HepG2 (cell line): ENCODE data around the gene RPS10. TPM values are rescaled to one million over a fixed set of nuclear protein-coding genes. Genes with fewer than 3 reads are reported as not detected.

Experiments used
- ATAC-seq: fragments of 200-7000 bp; cut with Tn5 transposase; 3 replicates; pipeline ENCODE4 v1.9.1; 2020; ENCODE audit warnings: mild to moderate bottlenecking, moderate library complexity
- BruUV-seq: library from RNA; stranded (reverse); fragments of 400-500 nt; replicated peaks from 2 replicates; lab custom pipeline; 2021; lab: Mats Ljungman, UMichigan
- CTCF ChIA-PET: fragments of 300-600 bp; formaldehyde crosslinking; extraction: SDS; loops from one replicate; lab custom pipeline; 2021; ENCODE audit warnings: low total read pairs, inconsistent platforms, low intra/inter-chr PET ratio; lab: Yijun Ruan, JAX
- POLR2A ChIA-PET: fragments of 350-600 bp; sonication (Branson Sonifier 250); formaldehyde crosslinking; loops from one replicate; lab custom pipeline; 2020; ENCODE audit warnings: antibody characterized with exemption, inconsistent platforms; lab: Yijun Ruan, JAX
- DNase-seq: peaks from one replicate; pipeline ENCODE4 v3.0.0-alpha.2; 2015; ENCODE audit warnings: low spot score
- FAIRE-seq: peaks from 3 replicates; lab custom pipeline; 2011; peaks lifted over from hg19 to GRCh38; lab: Jason Lieb, UNC
- H2AFZ ChIP-seq: one replicate; pipeline ENCODE4 v1.6.1; 2011; ENCODE audit warnings: low read length, inconsistent platforms
- H3K27ac ChIP-seq: fragments of 300-600 bp; 3 replicates; pipeline ENCODE4 v1.8.0; 2011; ENCODE audit warnings: mixed run types, mild to moderate bottlenecking, mixed read lengths, low read length, inconsistent platforms; ENCODE audit not compliant: insufficient read depth; ENCODE audit errors: extremely low read length
- H3K27me3 ChIP-seq, 2 experiments: fragments of 200-600 bp in 1 of 2; 2 replicates in 1 of 2; 3 replicates in 1 of 2; pipeline versions ENCODE4 v1.6.0 to v1.8.0; 2011; ENCODE audit warnings: low read length in 2 of 2, mild to moderate bottlenecking in 2 of 2, moderate library complexity in 2 of 2, inconsistent platforms in 1 of 2; ENCODE audit not compliant: insufficient read depth in 2 of 2, control insufficient read depth in 1 of 2
- H3K36me3 ChIP-seq, 2 experiments: fragments of 200-600 bp in 1 of 2; replicated peaks in 1 of 2; 2 replicates in 1 of 2; 3 replicates in 1 of 2; pipeline versions ENCODE4 v1.5.1 to v1.8.0; 2011; ENCODE audit warnings: low read length in 2 of 2, inconsistent platforms in 1 of 2; ENCODE audit not compliant: insufficient read depth in 2 of 2, control insufficient read depth in 1 of 2
- H3K4me1 ChIP-seq: 2 replicates; pipeline ENCODE4 v1.5.1; 2012; ENCODE audit warnings: low read length, inconsistent platforms; ENCODE audit not compliant: insufficient read depth
- H3K4me2 ChIP-seq: 2 replicates; pipeline ENCODE4 v1.6.0; 2011; ENCODE audit warnings: low read depth, low read length, inconsistent platforms
- H3K4me3 ChIP-seq, 3 experiments: fragments of 200-600 bp in 1 of 3; sonication (generic), shearing (Covaris generic) in 1 of 3; replicated peaks in 1 of 3; 2 replicates each; pipeline ENCODE4 v1.5.1; 2011 to 2016; ENCODE audit warnings: low read length in 3 of 3, inconsistent platforms in 2 of 3, low read depth in 2 of 3, mild to moderate bottlenecking in 2 of 3, control low read depth in 1 of 3, mixed read lengths in 1 of 3; ENCODE audit not compliant: insufficient read depth in 1 of 3
- H3K79me2 ChIP-seq: one replicate; pipeline ENCODE4 v1.6.1; 2011; ENCODE audit warnings: low read length, inconsistent platforms; ENCODE audit not compliant: insufficient read depth
- H3K9ac ChIP-seq: 2 replicates; pipeline ENCODE4 v1.6.0; 2011; ENCODE audit warnings: mild to moderate bottlenecking, low read depth, low read length, inconsistent platforms; ENCODE audit not compliant: insufficient read depth
- H3K9me3 ChIP-seq: 2 replicates; pipeline ENCODE4 v1.5.1; 2012; ENCODE audit warnings: mild to moderate bottlenecking, low read length
- H4K20me1 ChIP-seq: 2 replicates; pipeline ENCODE4 v1.6.0; 2011; ENCODE audit warnings: inconsistent platforms, mild to moderate bottlenecking, low read length, moderate library complexity; ENCODE audit not compliant: insufficient read depth
- KAT8 ChIP-seq: IDR thresholded peaks from 2 replicates; pipeline ENCODE4 v1.6.1; 2016; ENCODE audit warnings: missing genetic modification reagents, missing compliant biosample characterization
- NCOA1 ChIP-seq: sonication (generic); formaldehyde crosslinking; IDR thresholded peaks from 2 replicates; pipeline ENCODE4 v1.9.0; 2021; ENCODE audit warnings: missing genetic modification reagents
- NFYC ChIP-seq: IDR thresholded peaks from 2 replicates; pipeline ENCODE4 v1.6.1; 2016; ENCODE audit warnings: missing genetic modification reagents, missing compliant biosample characterization
- RXRB ChIP-seq: IDR thresholded peaks from 2 replicates; pipeline ENCODE4 v1.6.1; 2016; ENCODE audit warnings: borderline replicate concordance, missing genetic modification reagents, missing compliant biosample characterization
- SIN3B ChIP-seq: fragments of 150-350 bp; IDR thresholded peaks from 2 replicates; pipeline ENCODE4 v1.6.1; 2014; ENCODE audit warnings: low read length
- ZFP62 ChIP-seq: sonication (generic); formaldehyde crosslinking; IDR thresholded peaks from 2 replicates; pipeline ENCODE4 v1.4.0; 2020; ENCODE audit warnings: missing genetic modification reagents
- ZGPAT ChIP-seq: IDR thresholded peaks from 2 replicates; pipeline ENCODE4 v1.6.1; 2016; ENCODE audit warnings: mild to moderate bottlenecking
- ZNF263 ChIP-seq: sonication (generic); formaldehyde crosslinking; IDR thresholded peaks from 2 replicates; pipeline ENCODE4 v1.4.0; 2020; ENCODE audit warnings: missing genetic modification reagents
- ZNF274 ChIP-seq: sonication (generic); formaldehyde crosslinking; IDR thresholded peaks from 2 replicates; pipeline ENCODE4 v1.5.1; 2020; ENCODE audit warnings: mild to moderate bottlenecking, missing genetic modification reagents
- ZNF619 ChIP-seq: sonication (generic); formaldehyde crosslinking; IDR thresholded peaks from 2 replicates; pipeline ENCODE4 v1.4.0; 2020; ENCODE audit warnings: mild to moderate bottlenecking, missing genetic modification reagents
- ZNF773 ChIP-seq: sonication (generic); formaldehyde crosslinking; IDR thresholded peaks from 2 replicates; pipeline ENCODE4 v1.4.0; 2020; ENCODE audit warnings: missing genetic modification reagents, borderline replicate concordance
- WGBS: methylation state at CpG from one replicate; pipeline ENCODE4 v1.1.6; 2017; ENCODE audit warnings: low lambda C conversion rate; 5-methylcytosine and 5-hydroxymethylcytosine counted together
- in situ Hi-C: cut with HindIII; loops from 2 replicates; pipeline ENCODE4 v1.10.0; 2017; ENCODE audit warnings: low pct_unique_long_range_greater_than_20kb; ENCODE audit not compliant: extremely low pct_ligation_motif_present
- intact Hi-C: fragments of 100-400 bp; cut with micrococcal nuclease; formaldehyde crosslinking; loops from one replicate; pipeline ENCODE4 v1.10.0; 2022; ENCODE audit not compliant: unreplicated experiment
- polyA plus RNA-seq, 8 experiments: library from polyadenylated mRNA; depleted of rRNA in 3 of 8; stranded (reverse) in 7 of 8; unstranded in 1 of 8; fragments of >200 nt; fragmentation: Illumina TruSeq in 4 of 8; extraction: Trizol in 4 of 8; gene quantifications; 2 replicates each; pipeline versions ENCODE4 v1.2.1 to v1.2.3, GENCODE V29; 2011 to 2016; ENCODE audit warnings: low read depth in 4 of 8, missing spikeins in 1 of 8, mixed read lengths in 1 of 8; ENCODE audit not compliant: insufficient read depth in 1 of 8
- total RNA-seq, 5 experiments: library from RNA; depleted of rRNA; stranded (reverse); fragments of >200 nt; fragmentation: Illumina TruSeq; extraction: Trizol; gene quantifications; 2 replicates each; pipeline ENCODE4 v1.2.3, GENCODE V29; 2016; ENCODE audit warnings: low read depth in 1 of 5
- TF ChIP-seq, protein P1 (sequence below): sonication (generic); formaldehyde crosslinking; IDR thresholded peaks from 2 replicates; pipeline ENCODE4 v1.5.1; 2020; ENCODE audit warnings: missing genetic modification reagents, mild to moderate bottlenecking, borderline replicate concordance
- TF ChIP-seq, protein P2 (sequence below): sonication (generic); formaldehyde crosslinking; IDR thresholded peaks from 2 replicates; pipeline ENCODE4 v1.5.1; 2020; ENCODE audit warnings: missing genetic modification reagents, mild to moderate bottlenecking, borderline replicate concordance
- TF ChIP-seq, protein P3 (sequence below): sonication (generic); formaldehyde crosslinking; IDR thresholded peaks from 2 replicates; pipeline ENCODE4 v1.4.0; 2020; ENCODE audit warnings: mild to moderate bottlenecking, missing genetic modification reagents
- TF ChIP-seq, protein P4 (sequence below): sonication (generic); formaldehyde crosslinking; IDR thresholded peaks from 2 replicates; pipeline ENCODE4 v1.8.0; 2022; ENCODE audit warnings: mild to moderate bottlenecking, missing genetic modification reagents

RPS10 gene
- total and polyA plus RNA-seq, 2 of the 13 experiments (the other 11 are each of a cell fraction or from before 2014, with no cell fraction given): 2,909 to 4,648 TPM

DNA sequence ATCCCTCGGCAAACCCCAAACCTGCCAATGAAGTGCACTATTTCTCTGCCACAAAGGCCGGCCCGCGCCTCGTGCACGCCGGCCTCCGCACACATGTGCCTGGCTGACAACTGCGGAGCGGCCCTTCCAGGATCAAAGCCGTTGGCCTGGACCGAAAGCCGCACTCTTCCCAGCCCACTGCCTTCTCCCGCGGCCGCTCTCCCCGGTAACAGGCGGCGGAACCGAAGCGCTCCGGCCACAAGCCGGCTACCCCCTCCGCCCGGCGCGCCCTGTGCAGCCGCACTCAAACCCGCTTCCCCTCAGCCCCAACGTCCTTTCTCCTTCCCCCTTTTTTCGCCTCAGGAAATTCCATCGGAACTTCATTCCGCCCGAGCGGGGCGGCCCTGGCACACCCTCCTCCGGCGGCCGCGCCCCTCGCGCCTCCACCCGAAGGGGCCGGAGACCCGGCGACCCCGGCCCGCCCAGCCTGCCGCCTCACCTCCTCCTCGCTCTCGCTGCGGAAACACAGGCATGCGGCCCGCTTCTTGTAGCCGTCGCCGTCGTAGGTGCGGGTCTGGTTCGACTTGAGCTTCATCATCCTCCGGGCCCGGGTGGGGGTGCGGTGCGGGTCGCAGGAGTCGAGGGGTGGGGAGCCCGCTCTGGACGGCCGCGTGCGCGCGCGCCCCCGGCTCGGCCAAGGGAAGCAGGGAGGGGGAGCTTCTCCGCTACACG is 33.9 kb downstream of the RPS10 start:
- Histone ChIP-seq H3K9me3 (peaks cover 5% of the 10 kb centered on the region), H3K4me1 (peaks cover 41% of the 10 kb centered on the region), H3K4me3 (peak overlapping the region; percentile 81 to 88 (median 86)), H3K9ac (peak overlapping the region; percentile 93), H2AFZ (no peak overlapping the region), H3K4me2 (peak overlapping the region; percentile 82), H3K36me3 (no peaks in the 10 kb centered on the region), H4K20me1 (peaks cover 14% of the 10 kb centered on the region), H3K27me3 (no peaks in the 10 kb centered on the region; a peak in 1 of 5 replicates), H3K79me2 (peaks cover 53% of the 10 kb centered on the region), H3K27ac (peak overlapping the region; percentile 93)
- intact Hi-C loops (loop anchor here (2.0 kb wide), 1 partner anchor 143 kb away; the partner anchor contains the start of gene SMIM29), in situ Hi-C loops (no loop called here)
- no peak for FAIRE-seq
- ATAC-seq: peak; percentile 71
- BruUV-seq: no TSS peak
- CTCF ChIA-PET: interaction anchor here (1.5 to 1.7 kb wide), 3 partner anchors 142 to 196 kb away, joined by 6 to 12 read pairs (median 6); partner anchors contain the start of gene SMIM29
- DNase-seq: peak; percentile 54
- POLR2A ChIA-PET: interaction anchor here (1.0 to 3.5 kb wide), 4 partner anchors 23 to 155 kb away, joined by 3 to 22 read pairs (median 6); partner anchors contain the start of genes HMGA1 and RPS10
- WGBS: under 1% methylated on average over 51 of the region's 78 CpGs
- TF ChIP-seq, protein P1, sequence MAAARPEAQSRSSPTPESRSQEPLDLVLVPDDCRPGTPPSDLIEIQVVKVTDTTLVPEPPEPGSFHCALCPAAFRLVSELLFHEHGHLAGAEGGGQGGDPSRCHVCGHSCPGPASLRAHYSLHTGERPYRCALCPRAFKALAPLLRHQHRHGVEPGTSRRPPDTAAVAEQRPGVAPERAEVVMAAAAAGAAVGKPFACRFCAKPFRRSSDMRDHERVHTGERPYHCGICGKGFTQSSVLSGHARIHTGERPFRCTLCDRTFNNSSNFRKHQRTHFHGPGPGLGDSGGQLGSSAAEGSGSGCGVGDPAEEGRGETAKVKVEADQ: no peak
- TF ChIP-seq ZNF619 (CRISPR knock-in tag): 0 out of 2 replicates have a peak, but pooled peaks have one; percentile 38
- no peak for TF ChIP-seq SIN3B
- no peak for TF ChIP-seq NCOA1 (CRISPR knock-in tag)
- TF ChIP-seq ZNF263 (CRISPR knock-in tag): peak; percentile 48; the same call in 1 of the 2 replicates
- TF ChIP-seq RXRB (CRISPR knock-in tag): no peak; the same call in 1 of the 2 replicates
- TF ChIP-seq, protein P2, sequence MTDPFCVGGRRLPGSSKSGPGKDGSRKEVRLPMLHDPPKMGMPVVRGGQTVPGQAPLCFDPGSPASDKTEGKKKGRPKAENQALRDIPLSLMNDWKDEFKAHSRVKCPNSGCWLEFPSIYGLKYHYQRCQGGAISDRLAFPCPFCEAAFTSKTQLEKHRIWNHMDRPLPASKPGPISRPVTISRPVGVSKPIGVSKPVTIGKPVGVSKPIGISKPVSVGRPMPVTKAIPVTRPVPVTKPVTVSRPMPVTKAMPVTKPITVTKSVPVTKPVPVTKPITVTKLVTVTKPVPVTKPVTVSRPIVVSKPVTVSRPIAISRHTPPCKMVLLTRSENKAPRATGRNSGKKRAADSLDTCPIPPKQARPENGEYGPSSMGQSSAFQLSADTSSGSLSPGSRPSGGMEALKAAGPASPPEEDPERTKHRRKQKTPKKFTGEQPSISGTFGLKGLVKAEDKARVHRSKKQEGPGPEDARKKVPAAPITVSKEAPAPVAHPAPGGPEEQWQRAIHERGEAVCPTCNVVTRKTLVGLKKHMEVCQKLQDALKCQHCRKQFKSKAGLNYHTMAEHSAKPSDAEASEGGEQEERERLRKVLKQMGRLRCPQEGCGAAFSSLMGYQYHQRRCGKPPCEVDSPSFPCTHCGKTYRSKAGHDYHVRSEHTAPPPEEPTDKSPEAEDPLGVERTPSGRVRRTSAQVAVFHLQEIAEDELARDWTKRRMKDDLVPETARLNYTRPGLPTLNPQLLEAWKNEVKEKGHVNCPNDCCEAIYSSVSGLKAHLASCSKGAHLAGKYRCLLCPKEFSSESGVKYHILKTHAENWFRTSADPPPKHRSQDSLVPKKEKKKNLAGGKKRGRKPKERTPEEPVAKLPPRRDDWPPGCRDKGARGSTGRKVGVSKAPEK (CRISPR knock-in tag): 0 out of 2 replicates have a peak, but pooled peaks have one; percentile 65
- TF ChIP-seq, protein P3, sequence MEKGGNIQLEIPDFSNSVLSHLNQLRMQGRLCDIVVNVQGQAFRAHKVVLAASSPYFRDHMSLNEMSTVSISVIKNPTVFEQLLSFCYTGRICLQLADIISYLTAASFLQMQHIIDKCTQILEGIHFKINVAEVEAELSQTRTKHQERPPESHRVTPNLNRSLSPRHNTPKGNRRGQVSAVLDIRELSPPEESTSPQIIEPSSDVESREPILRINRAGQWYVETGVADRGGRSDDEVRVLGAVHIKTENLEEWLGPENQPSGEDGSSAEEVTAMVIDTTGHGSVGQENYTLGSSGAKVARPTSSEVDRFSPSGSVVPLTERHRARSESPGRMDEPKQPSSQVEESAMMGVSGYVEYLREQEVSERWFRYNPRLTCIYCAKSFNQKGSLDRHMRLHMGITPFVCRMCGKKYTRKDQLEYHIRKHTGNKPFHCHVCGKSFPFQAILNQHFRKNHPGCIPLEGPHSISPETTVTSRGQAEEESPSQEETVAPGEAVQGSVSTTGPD (CRISPR knock-in tag): no peak
- TF ChIP-seq ZNF773 (CRISPR knock-in tag): peak; percentile 94; the same call in 1 of the 2 replicates
- TF ChIP-seq ZFP62: no peak
- TF ChIP-seq KAT8 (CRISPR knock-in tag): peak; percentile 36; the same call in 1 of the 2 replicates
- peak; percentile 73; the same call in 1 of the 2 replicates for TF ChIP-seq ZNF274 (CRISPR knock-in tag)
- TF ChIP-seq NFYC: no peak
- TF ChIP-seq, protein P4, sequence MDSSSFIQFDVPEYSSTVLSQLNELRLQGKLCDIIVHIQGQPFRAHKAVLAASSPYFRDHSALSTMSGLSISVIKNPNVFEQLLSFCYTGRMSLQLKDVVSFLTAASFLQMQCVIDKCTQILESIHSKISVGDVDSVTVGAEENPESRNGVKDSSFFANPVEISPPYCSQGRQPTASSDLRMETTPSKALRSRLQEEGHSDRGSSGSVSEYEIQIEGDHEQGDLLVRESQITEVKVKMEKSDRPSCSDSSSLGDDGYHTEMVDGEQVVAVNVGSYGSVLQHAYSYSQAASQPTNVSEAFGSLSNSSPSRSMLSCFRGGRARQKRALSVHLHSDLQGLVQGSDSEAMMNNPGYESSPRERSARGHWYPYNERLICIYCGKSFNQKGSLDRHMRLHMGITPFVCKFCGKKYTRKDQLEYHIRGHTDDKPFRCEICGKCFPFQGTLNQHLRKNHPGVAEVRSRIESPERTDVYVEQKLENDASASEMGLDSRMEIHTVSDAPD (CRISPR knock-in tag): peak; percentile 29; the same call in 1 of the 2 replicates
- peak; percentile 11; the same call in 1 of the 2 replicates for TF ChIP-seq ZGPAT (CRISPR knock-in tag)
